Measurements from ENCODE around the gene NOTCH1.
A peak's percentile ranks its signal among the peaks of the same experiment; 100 is the strongest.
"Not testable (repeated sequence)": the region's sequence is repeated elsewhere in the genome, so short reads cannot be mapped to it uniquely, and the experiment has no call there.

Gene NOTCH1

DNA sequence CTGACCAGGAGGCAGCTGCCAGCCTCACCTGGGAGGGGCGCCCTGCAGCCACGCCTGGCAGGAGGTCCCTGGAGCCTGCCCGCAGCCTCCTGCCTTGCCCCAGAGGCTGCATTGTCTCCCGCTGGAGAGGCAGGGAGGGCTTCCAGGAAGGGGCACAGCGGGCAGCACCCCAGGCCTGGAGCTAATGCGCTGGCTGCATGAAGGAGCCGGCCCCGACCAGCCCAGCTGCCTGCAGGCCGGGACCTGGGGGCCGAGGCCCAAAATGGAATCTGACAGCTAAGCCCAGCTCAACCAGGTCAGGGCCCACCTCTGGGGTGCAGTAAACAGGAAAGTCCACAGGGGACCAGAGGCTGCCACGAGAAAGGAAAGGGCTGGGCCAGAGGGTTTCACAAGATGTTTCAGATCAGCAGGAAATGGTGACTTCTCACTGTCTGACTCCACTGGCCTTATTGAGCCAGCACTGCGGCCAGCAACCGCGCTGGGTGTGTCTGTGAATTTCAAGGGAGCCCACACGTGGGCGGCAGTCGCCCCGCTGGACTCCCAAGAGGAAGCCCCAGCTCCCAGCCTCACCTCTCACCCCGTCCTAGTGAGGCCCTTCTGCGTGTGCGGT is 18.6 kb upstream of the NOTCH1 start:
- DNase-seq = no peak

GRCh38 chr9:136563646-136564325 is 17.9 kb upstream of the NOTCH1 start:
- no peak for DNase-seq

GRCh38 chr9:136562746-136563495 is 17.1 kb upstream of the NOTCH1 start:
- no peak for DNase-seq

DNA sequence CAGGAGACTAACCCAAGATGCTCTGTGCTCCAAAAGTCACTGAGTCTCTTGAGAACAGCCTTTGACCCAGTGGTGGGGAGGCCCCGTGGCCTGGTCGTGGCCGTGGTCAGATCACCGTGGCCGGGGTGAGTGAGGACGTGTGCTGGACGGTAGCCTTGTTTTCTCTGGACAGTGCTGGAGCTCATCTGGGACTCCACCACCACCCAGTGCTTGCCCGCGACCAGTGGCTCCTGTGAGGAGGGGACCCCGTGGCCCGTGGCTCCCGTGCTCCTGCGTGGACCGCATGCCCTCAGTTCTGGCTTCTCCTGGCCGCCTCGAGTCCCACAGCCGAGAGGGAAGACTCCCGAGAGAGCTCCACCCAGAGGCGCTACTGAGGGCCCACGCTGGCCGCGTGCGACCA is 15.9 kb upstream of the NOTCH1 start:
- DNase-seq = no peak

GRCh38 chr9:136560586-136560985 is 14.7 kb upstream of the NOTCH1 start:
- no peak for DNase-seq

GRCh38 chr9:136559371-136559770 is 13.5 kb upstream of the NOTCH1 start:
- not testable (repeated sequence) for DNase-seq

DNA sequence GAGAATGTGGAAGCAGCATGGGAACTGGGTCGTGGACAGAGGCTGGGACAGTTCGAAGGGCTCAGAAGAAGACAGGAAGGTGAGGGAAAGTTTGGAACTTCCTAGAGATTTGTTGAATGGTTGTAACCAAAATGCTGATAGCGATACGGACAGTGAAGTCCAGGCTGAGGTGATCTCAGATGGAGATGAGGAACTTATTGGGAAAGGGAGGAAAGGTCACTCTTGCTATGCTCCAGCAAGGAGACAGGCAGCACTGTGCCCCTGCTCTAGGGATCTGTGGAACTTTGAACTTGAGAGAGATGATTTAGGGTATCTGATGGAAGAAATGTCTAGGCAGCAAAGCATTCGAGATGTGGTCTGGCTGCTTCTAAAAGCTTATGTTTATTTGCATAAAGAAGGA is 13.0 kb upstream of the NOTCH1 start:
- DNase-seq = not testable (repeated sequence)

DNA sequence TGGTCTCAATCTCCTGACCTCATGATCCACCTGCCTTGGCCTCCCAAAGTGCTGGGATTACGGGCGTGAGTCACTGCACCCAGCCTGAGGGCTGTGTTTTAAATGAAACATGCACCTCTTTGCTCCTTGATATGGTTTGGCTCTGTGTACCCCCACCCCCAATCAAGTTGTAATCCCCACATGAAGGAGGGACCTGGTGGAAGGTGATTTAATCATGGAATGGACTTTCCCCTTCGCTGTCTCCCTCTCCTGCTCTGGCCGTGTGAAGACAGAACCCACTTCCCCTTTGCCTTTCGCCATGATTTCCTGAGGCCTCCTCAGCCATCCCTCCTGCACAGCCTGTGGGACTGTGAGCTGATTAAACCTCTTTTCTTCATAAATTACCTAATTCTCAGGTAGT is 12.5 kb upstream of the NOTCH1 start:
- DNase-seq = no peak

DNA sequence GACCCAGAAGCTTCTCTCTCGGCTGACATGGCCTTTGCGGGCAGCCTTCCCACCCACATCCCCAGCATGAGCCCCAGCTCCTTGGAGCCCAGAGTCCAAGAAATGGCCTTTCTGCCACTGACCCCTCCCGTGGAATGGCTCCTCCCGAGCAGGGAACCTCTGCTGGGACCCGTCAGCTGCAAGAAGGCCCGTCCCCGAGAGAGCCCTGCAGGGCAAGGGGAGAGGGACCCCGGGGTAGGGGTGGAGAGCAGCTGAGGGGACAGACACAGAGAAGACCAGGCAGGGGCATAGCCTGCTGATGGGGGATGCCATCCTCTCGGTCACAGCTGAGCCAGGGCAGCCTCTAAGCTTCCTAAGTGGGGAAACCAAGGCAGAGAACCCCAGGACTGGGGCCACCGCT is 11.2 kb upstream of the NOTCH1 start:
- DNase-seq = no peak

GRCh38 chr9:136556166-136556565 is 10.3 kb upstream of the NOTCH1 start:
- DNase-seq = no peak

DNA sequence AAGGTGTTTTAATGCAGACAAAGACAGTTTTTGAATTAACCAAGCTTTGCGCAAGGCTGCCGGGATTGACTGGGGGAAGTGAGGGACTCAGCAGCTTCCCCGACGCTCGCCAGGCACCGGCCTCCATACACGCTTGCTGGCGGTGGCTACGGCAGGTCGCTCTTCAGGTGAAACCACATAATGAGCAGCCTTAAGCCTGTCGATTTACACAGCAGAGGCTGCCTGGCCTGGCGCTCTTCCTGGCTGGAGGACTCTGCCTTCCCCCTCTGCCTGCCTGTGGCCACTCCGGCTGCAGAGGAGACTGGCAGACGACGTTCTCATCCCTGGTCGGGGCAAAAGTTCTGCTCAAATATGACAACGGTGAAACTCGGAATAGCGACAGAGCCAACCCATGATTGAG is 9.0 kb upstream of the NOTCH1 start:
- DNase-seq = no peak

DNA sequence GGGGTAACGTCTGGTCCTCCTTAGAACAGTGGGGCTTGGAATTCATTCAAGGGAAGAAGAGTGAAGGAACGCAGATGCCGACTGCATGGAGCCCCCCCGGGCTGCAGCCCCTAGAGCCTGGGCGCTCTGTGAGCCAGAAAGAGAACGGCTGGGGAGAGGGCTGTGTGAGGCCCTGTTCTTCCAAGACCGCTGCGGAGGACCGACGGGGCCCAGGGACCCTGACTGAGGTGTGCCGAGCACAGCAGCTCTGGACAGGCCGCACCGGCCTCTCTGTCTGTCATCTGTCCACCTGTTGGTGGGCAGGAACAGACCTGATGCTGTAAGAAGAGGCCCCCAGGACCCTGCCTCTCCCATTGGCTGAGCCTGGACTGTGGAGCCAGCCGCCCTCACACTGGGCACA is 7.7 kb upstream of the NOTCH1 start:
- DNase-seq = no peak

DNA sequence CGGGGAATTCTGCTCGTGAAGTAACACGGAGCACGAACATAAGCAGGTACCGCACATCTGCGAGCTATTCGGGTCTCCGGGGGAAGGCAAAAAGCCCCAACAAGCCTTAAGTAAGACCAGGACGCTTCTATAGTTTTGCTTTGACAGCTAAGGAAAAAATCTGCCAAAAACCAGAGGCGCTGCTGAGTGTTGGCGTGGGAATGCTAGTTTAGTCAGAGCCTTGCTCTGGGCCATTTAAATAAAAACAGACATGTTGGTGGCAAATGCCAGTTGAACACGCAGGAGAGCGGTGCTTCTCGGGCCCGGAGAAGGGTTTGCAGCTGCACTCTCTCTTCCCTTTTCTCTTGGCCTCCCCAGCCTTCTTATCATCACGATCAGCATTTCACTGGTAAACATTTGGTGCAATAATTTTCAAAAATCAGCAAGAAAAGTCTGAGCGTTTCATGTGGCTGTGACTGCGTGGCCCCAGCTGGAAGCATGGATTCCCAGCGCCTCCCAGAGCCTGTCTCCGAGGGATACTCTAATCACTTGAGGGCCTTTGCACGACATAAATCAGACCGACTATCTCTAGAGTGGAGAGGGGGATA is 6.4 kb upstream of the NOTCH1 start:
- DNase-seq = no peak

DNA sequence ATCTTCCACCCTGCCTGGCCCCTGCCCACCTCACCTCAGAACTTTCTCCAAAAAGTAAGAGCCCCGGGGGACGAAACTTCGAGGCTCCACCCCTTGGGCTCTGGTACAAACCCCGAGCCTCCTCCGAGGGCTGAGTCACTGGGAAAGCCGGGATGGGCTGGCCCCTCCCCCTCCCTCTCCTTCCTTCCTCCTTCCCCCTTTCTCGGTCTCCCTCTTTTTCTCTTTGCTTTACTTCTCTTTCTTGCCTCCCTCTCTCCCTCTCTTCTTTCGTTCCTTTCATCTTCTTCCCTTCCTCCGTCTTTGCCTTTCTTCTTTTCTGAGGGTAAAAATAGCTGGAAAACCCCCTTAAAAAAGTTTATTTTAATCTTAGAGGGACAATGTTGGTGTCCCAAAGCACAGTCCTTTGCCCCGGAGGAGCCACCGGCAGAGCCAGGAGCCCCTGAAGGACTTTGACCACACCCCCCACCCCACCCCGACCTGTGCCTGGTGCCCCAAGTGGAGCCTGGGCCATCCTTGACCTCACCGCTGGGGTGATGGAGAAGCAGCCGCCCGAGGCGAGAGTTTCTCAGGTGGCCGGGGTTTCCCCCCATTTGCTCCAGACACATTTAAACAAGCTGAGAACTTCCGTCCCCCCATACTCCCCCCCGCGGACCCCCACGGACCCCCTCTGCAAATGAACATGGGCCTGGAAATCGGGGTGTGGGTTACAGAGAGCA is 5.7 kb upstream of the NOTCH1 start:
- no peak for DNase-seq

DNA sequence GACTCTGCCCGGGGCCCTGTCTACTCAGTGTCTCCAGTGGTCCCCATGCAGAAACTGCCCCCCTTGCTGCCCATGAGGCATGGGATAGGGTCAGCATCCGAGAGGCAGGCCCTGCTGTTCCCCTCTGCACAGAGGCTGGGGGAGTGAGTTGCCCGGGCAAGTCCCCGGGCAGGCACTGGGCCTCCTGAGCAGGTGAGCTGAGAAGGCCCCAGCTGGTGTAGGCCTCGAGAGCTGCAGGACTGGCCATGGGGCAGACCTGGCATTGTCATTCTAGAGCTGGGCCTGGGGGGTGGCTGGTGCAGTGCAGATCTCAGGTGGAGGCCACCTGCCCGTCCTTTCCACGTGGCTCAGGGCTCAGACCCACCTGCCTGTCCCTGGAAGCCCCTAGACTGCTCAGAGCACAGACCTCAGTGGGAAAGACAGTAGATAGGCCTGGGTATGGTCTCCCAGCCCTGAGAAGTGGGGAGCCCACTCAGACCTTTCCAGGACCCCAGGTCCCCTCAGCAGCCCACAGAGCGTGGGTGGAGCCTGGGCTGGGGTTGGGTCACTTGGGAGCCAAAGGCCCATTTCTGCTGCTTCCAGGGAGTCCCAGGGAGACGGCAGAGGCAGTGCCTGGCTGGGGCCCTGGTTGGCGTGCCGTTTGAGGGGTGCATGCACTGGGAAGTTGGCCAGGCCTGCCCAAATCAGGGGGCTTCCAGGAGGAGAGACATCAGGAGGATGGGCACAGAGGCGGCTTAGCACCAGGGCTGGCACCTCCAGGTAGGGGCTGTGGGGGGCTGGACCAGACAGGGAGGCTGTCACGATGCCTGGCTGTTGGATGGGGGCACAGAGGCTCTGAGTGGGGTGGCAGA is 4.8 kb upstream of the NOTCH1 start:
- no peak for DNase-seq

- DNase-seq = no peak
Observed at GRCh38 chr9:136549010-136549980, 3.4 kb upstream of the NOTCH1 start.

- no peak for DNase-seq
Observed at GRCh38 chr9:136547508-136548215, 1.8 kb upstream of the NOTCH1 start.

- peak; percentile 78 for DNase-seq
Observed at GRCh38 chr9:136546697-136547501, 1.1 kb upstream of the NOTCH1 start.

GRCh38 chr9:136545692-136545964 is 220 bp downstream of the NOTCH1 start:
- DNase-seq = no peak
